Stimulated activated naive CD4-positive, alpha-beta T cell treated with Interleukin-2 at 50 U/mL for 16 hours (primary cell): Measurements from ENCODE around the gene RPS2.

Experiments used
- DNase-seq: peaks from one replicate; lab custom pipeline; 2025; lab: John Stamatoyannopoulos, UW

The RPS2 gene

DNA sequence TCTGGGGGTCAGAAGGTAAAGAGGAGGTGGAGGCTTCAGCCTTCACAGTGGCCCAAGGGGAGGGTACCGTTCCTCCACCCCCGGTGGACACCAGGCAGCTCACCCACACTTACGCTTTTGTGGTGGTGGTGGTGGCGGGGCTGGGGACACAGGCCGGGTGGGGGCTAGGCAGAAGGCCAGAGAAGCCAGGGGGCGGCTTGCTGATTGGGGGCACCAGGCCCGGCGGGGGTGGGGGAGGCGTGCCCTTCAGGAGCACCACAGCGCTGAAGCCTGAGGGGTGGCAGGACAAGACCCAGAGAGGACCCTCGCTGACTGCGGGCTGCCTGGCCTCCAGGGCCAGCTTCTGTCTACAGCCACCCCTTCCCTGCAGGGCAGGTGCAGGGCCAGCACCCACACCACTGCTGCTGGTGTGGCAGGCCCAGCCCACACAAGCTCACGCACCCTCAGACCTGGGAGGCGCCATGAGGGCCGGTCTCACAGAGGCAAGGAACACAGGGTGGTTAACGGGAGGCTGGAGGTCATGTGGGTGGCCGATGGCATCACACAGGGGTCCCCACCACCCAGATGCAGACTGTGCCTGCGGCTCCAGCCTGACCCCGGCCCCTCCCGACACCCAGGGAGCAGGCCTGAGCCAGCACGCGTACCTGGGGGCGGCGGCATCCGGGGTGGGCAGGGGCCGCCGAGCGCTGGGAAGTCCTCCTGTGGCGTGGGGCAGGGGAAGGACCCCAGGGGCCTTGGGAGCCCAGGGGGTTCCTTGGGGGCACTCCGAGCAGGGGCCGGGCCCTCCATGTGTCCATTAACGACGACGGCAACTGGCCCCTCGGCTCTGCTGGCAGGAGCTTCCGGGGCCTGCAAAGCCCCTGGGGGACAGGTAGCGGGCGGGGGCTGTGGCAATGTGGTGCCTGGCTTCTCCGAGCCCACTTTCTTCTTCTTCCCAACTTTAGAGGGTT is 34.5 kb upstream of the RPS2 start:
- no peak for DNase-seq

DNA sequence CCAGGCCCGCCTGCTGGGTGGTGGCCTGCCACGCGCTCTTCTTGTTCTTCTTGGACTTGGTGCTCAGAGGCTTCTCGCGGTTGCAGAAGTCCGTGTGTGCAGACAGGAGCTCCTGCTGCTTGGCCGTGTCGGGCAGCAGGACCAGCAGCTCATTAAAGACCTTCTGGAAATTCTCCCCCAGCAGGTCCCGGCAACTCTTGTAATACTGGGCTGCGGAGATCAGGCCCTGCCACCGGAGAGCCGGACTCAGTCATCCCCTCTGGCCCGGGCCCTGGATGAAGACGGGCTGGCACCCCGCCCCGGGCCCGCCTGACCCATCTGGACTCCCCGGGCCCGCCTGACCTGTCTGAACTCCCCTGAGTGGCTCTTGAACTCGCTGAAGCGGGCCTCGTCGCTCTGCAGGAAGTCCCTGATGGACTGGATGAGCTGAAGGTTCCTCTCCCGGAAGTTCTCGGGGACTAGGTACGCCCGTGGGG is 33.8 kb upstream of the RPS2 start:
- no peak for DNase-seq

DNA sequence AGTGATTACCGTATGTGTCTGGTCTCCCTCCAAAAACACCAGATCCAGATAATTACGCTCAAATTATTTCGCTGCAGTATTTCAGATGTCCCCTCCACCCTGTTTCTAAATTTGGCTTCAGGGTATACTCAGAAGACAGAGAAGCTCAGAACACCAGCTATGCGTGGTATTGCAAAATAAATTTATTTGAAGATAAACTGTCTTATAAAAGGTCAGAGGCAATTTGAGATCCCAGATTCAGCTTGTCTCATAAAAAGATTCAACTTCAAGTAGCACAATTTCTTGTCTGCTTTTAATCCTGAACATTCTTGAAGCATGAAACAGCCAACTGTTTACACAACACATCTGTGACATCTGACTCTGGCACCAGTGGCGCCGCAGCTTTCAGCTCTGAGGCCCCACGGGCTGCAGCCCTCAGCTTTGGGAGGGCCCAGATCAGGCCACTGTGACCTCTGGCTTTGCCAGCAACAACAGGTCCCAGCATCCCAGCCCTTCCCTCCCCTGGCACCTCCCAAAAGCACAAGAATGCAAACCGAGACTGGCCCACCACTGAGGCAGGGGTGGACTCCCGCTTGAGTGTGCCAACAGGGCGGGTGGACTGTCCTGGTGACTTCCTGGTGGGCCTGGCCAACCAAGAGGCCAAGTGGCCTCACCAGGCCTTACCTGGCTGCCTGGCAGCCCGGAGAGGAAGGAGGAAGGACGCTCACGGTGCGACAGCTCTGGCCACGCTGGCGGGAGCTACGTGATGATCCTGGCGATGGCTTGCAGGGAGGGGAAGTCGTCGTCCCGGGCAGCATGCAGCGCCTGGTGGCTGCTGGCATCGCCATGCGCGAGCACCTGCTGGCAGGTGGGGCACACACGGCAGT is 33.1 kb upstream of the RPS2 start:
- no peak for DNase-seq

DNA sequence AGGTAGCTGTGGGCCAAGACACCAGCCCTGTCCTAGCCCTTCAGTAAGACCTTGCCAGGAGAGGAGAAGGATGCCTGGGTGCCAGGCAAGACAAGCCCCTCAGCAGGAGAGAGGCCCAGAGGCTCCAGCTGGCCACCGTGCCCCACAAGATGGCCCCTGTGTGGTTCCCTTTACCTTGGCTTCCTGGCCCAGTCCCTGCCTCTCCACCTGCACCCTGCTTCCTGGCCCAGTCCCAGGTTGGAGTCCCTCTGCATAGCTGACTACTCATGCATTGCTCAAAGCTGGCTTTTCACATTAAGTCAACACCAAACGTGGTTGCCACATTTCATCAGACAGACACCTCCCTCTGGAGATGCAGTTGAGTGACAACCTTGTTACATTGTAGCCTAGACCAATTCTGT is 29.1 kb upstream of the RPS2 start:
- DNase-seq: no peak

DNA sequence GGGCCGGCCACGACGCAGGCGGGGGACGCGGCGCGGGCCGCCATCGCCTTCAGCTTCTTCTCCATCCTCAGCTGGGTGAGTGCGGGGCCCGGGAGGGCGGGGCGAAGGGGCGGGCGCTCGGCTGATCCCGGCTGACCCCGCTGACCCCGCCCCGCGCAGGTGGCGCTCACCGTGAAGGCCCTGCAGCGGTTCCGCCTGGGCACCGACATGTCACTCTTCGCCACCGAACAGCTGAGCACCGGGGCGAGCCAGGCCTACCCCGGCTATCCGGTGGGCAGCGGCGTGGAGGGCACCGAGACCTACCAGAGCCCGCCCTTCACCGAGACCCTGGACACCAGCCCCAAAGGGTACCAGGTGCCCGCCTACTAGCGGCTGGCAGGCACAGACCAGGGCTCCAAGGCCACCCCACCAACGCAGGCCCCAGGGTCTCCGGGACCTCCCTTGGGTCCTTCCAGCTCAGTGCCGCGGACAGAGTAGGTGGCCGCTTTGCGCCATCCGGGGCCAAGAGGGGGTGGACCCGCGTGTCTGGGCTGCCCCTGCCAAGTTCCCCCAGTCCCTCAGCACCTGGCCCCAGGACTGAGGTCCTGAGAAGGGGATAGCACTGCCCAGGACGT is 28.2 kb upstream of the RPS2 start:
- no peak for DNase-seq

DNA sequence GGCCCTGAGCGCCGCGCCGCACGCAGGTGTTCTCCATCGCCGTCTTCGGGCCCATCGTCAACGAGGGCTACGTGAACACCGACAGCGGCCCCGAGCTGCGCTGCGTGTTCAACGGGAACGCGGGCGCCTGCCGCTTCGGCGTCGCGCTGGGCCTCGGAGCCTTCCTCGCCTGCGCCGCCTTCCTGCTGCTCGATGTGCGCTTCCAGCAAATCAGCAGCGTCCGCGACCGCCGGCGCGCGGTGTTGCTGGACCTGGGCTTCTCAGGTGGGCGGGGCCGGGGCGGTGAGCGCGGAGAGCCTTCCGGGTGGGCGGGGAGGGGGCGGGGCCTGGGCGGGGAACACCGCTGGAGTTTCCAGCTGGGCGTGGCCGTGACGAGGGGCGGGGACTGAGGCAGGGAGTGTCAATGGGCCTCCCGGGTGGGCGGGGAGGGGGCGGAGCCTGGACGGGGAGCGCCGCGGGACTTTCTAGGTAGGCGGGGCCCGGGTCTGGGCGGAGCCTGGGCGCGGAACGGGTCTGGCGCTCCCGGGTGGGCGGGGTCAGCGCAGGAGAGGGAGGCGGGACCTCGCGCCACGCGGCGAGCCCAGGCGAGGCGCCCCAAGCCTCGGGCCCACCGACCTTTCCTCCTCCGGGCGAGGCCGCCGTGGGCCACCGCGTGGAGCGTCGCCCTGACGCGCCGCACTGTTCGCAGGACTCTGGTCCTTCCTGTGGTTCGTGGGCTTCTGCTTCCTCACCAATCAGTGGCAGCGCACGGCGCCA is 27.5 kb upstream of the RPS2 start:
- DNase-seq: peak; percentile 97

DNA sequence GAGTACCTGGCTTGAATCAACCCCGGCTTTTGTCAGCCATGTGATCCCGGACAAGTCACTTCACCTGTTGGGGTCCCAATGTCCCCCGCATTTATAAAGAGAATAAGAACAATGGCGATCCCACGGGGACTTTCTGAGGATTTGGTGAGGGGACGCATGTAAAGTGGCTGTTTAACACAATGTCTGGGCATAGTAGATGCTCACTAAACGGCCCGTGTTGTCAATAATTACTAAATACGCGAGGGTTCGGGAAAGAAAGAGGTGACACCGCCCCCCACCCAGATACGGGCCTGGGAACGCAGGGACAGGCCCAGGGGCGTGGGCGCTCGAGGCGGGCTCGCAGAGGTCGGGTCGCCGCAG is 26.9 kb upstream of the RPS2 start:
- no peak for DNase-seq

DNA sequence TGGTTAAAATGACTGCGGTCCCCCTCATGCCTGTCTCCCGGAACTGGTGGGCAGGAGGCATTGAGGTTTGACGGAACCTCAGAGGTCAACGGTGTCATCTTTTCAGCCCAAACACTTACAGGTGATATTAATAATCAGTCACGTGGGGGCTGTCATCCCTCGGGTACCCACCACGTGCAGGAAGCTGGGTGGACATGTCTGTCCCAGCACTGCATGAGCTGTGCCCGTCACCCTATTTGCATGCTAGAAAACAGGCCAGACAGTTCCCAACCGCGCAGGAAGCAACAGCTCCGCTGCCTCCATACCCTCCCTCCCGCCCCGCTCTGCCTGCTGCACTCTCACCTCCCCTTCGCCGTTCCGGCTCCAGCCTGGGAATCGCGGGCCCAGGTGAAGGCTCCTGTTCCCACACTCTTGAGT is 26.5 kb upstream of the RPS2 start:
- DNase-seq: peak; percentile 33

DNA sequence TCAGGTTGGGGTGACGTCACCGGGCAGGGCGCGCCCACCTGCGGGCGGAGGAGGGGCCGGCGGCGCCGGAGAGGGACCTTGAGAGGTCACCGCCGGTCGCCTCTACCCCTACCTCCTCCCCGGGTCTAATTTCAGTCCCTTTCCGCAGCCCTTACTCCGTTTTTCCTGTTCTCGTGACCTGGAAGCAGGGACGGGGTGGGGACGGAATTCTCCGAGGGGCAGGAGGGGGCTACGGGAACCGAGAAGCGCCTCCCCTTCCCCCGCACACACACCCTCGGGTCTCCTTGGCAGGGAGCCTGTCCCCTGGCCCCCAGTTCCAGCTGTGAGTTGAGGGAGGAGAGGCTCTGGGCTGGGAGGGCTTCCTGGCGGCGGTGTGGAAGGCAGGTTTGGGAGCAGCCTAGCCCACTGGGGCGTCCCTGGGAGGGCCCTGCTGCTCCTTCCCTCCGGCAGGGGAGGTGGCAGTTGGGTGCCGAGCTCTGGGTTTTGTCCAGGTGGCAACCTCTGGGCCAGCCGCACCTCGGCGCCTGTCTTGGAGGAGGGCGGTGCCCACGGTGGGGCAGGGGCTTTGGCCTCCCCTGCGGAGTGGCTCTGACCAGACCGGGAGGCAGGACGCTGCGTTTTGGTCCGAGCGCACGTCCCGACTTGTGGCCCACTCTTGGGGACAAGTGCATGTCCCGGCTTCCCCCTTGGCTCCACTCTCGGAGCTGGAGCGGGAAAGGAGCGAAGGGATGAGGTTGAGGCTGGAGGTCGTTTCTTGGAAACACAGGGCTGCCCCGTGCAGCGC is 25.9 kb upstream of the RPS2 start:
- peak; percentile 24 for DNase-seq

DNA sequence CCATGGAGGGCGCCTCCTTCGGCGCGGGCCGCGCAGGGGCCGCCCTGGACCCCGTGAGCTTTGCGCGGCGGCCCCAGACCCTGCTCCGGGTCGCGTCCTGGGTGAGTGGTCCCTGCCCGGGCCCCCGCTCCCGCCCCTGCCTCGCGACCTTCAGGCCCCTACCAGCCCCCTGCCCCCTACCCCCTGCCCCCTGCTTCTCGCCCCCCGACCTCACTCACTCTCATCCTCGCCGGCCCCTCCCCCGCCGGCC is 25.4 kb upstream of the RPS2 start:
- no peak for DNase-seq

DNA sequence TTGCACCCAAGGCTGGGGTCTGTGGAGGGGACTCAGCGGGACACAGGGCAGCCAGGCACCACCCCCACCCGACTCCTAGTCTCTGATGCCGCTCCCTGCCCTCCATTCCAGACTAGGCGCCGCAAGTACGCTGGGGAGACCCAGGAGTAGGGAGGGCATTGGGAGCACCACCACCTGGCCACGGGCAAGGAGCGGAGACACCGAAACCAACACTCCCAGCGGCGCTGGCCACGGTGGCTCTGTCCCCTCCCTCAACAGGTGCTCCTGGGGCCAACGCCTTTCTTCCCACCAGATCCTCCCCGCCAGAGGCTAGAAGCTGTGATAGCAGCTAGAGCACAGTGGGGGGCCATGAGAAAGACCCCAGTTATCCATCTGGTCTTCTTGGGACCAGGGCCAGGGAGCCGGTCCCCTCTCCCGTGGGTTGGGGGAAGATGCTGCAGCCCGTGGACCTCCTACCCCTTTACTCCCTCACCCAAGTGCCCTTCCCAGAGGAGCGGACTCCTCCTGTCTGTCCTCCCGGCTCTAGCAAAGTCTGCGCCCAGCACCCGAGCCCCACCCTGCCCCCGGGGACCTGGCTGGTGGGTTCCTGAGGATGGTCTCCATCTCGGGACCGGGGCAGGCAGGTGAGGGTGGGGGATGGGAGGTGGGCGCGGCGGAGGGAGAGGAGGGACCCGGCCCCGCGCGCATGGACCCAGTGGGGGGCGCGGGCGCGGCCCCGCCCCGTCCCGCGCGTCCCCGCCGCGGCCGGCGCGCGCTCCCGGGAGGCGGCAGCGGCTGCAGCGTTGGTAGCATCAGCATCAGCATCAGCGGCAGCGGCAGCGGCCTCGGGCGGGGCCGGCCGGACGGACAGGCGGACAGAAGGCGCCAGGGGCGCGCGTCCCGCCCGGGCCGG is 24.8 kb upstream of the RPS2 start, which contains the start of gene SYNGR3:
Gene SYNGR3 (plus strand): TSS at position 762 of the 892 bp plus-strand sequence. CDS start 133 bp downstream, outside the sequence.
- no peak for DNase-seq

DNA sequence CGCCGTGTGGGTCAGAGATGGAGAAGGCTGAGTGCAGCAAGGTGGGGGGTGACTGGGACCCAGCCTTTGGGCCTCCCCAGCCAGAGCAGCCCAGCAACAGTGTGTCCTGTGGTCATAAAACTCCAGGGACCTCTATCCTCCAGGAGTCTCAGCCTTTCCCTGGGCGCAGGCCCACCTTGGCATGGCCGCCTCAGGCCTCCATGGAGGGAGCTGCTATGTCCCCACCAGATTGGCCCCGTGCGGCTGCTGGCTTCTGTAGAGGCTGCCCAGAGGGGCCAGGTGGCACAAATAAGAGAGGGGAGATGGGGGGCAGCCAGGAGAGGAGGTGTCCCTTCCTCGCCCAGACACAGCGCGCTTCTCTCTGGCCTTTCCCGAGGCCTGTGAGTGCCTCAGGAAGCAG is 22.6 kb upstream of the RPS2 start:
- no peak for DNase-seq

DNA sequence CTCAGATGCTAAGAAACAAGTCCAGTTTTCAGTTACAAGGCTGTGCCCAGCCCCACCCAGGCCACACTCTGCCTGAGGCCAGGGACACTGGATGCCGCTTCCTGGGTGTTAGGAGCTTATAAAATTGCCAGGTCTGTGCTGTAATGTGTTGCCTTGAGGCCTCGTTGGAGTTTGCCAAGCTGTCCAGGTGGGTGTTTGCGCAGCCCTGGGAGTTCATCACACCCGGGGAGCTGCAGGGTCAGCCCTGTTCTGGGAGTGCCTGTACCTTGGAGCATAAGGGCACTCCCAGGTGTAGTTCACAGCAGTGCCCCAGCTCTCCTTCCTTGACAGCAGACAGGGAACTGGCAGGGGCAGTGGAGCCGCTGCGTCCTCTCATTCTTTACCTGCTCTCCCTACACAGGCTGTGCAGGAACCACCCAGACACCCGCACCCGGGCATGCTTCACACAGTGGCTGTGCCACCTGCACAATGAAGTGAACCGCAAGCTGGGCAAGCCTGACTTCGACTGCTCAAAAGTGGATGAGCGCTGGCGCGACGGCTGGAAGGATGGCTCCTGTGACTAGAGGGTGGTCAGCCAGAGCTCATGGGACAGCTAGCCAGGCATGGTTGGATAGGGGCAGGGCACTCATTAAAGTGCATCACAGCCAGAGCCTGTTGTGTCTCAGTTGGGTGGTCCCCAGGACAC is 21.0 kb upstream of the RPS2 start:
- no peak for DNase-seq

DNA sequence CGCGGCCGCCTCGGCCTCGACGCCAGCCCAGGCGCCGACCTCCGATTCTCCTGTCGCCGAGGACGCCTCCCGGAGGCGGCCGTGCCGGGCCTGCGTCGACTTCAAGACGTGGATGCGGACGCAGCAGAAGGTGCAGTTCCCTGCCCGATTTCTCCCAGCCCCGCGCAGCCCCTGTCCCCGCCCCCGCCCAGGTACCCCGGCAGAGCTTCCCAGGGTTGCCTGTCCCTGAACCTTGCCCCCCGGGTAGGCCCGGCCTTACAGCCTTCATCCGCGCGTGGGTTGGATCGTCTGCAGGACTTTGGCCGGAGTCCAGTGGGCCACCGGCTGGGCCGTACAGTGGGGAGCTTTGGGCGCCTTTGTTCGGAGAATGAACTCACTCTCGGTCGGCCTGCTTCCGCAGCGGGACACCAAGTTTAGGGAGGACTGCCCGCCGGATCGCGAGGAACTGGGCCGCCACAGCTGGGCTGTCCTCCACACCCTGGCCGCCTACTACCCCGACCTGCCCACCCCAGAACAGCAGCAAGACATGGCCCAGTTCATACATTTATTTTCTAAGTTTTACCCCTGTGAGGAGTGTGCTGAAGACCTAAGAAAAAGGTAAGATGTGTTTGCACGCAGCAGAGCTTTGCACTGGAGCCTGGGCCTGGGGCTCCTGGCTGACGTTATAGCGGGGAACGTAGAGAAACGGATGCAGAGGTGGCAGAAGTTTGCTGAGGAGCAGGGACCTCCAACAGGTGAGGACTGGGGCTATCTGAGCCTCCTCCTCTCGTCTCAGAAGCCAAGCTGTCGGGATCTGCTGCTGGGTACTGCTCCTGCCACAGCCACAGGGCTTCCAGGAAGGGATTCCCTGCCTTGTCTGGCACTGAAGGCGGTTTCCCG is 20.0 kb upstream of the RPS2 start:
- DNase-seq: no peak

DNA sequence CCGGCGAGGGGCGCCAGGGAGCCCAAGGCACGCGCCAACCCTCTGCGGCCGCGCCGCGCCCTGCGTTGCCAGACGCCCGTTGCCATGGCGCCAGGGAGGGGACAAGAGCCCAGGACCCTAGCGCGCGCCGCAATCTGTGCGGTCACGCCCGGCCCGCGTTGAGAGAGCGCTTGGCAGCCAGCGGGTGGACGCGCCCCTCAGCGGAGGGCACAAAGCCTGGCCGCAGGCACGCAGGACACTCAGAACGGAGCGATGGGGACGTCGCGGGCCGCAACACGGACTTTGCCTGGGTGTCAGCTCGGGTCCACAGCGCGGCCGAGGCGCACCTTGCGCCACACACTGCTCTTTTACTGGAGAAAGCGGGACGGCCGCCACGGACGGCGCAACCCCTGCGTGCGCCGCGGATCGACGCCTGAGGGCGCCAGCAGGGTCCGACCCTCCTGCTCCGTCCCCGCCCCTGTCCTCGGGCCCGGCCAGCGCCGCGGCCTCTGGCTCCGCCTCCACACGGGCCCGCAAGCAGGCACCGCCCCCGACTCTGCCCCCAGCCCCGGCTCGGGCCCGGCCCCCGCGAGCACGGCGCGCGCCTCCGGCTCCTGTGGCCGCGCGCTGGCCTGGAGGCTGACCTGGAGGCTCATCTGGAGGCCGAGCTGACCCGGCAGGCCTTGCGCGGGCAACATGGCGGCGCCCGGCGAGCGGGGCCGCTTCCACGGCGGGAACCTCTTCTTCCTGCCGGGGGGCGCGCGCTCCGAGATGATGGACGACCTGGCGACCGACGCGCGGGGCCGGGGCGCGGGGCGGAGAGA is 19.1 kb upstream of the RPS2 start, which contains the start of gene GFER:
Gene GFER (plus strand): TSS at position 650 of the 803 bp plus-strand sequence. CDS start 26 bp downstream, at position 676.
- peak; percentile 69 for DNase-seq

DNA sequence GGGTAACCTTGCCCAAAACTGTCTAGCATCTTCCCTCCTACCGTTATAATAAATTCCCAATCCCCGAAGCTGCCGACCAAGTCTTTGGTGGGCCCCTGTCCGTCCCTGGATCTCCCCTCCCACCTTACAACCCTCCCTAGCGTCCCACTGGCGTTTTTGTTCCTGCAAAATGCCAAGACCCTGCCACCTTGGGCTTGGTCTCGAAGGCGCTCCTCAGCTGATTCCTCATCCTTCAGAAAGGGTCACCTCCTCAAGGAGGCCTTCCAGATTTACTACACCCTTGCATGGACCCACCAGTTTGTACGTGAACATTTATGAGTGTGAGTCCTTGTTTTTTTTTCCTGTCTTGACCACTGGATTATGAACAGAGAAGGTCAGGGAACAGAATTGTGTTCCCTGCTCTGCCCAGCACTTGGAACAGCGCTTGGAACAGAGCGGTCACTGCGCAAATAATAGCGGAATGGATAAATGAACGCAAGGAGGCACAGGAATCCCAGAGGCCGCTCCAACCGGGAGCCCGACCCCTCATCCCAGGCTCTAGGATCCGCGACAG is 18.4 kb upstream of the RPS2 start:
- DNase-seq: no peak

DNA sequence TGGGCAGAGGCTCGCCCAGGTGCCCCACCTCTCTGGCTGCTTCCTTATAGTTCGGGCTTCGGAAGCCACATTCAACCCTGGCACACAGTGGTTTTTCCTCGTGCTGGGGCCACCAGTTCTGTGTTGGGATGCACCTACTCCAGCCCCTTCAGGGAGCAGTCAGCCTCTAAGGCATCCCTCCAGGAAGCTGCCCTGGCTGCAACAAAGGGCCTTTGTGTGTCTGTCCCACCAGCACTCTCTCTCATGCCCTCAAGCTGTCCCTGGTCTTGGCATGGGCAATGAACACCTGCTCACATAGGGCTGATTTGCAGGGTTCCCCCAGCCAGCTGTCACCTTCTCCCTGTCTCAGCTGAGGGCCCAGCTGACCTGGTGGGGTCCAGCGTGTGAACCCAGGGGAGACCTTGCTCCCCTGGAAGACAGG is 17.4 kb upstream of the RPS2 start:
- no peak for DNase-seq
